Esophagus muscularis mucosa (tissue), 4 donors: ENCODE results near the gene CENPK. TPM values are rescaled to one million over a fixed set of nuclear protein-coding genes. Genes with fewer than 3 reads are reported as not detected.
"Not testable (repeated sequence)": the region's sequence is repeated elsewhere in the genome, so short reads cannot be mapped to it uniquely, and the experiment has no call there.

ENCODE experiments used
- DNase-seq: peaks from one replicate; pipeline ENCODE4 v3.0.0-alpha.2; 2017; ENCODE audit errors: extremely low spot score
- H3K27ac ChIP-seq, 4 donors: fragments of 200-600 bp; sonication (generic); replicated peaks in 1 of 4; 1 replicate in 3 of 4; 2 replicates in 1 of 4; pipeline ENCODE4 v1.5.1; 2016 to 2019; ENCODE audit warnings: mild to moderate bottlenecking in 1 of 4
- H3K27me3 ChIP-seq, 4 donors: fragments of 200-600 bp; sonication (generic); one replicate each; pipeline versions ENCODE4 v1.5.1 to v1.6.0; 2016 to 2019
- H3K36me3 ChIP-seq, 4 donors: fragments of 200-600 bp; sonication (generic); one replicate each; pipeline ENCODE4 v1.5.1; 2016 to 2019
- H3K4me1 ChIP-seq, 4 donors: fragments of 200-600 bp; sonication (generic); one replicate each; pipeline ENCODE4 v1.5.1; 2016 to 2019
- H3K4me3 ChIP-seq, 4 donors: fragments of 200-600 bp; sonication (generic); 1 replicate in 2 of 4; 2 replicates in 2 of 4; pipeline ENCODE4 v1.5.1; 2016 to 2019; ENCODE audit warnings: mild to moderate bottlenecking in 4 of 4, moderate library complexity in 1 of 4
- H3K9me3 ChIP-seq, 4 donors: fragments of 200-600 bp; sonication (generic); 1 replicate in 3 of 4; 2 replicates in 1 of 4; pipeline ENCODE4 v1.5.1; 2016 to 2019
- EP300 ChIP-seq: sonication (generic); formaldehyde crosslinking; IDR thresholded peaks from one replicate; pipeline ENCODE4 v1.6.1; 2017; ENCODE audit warnings: antibody characterized with exemption
- POLR2A ChIP-seq: fragments of 450-650 bp; IDR thresholded peaks from one replicate; pipeline ENCODE4 v1.6.1; 2017; ENCODE audit warnings: antibody characterized with exemption, moderate library complexity, mild to moderate bottlenecking, low read depth
- POLR2AphosphoS5 ChIP-seq, 2 donors: sonication (generic); formaldehyde crosslinking; IDR thresholded peaks; one replicate each; pipeline ENCODE4 v1.6.1; 2017; ENCODE audit warnings: antibody characterized with exemption in 2 of 2
- WGBS: methylation state at CpG from one replicate; pipeline ENCODE4 v1.1.5; 2018; 5-methylcytosine and 5-hydroxymethylcytosine counted together
- intact Hi-C: fragments of 100-400 bp; cut with DNase I; formaldehyde crosslinking; loops from one replicate; pipeline ENCODE4 v1.15.1; 2023
- total RNA-seq, 4 donors: library from RNA; depleted of rRNA; stranded (reverse); fragments of >200 nt; gene quantifications; one replicate each; pipeline versions ENCODE4 v1.1.0 to v1.2.1, GENCODE V29; 2016
- TF ChIP-seq, protein P1 (sequence below), 3 experiments: fragments of 200-600 bp in 2 of 3; fragments of 450-650 bp in 1 of 3; sonication (generic) in 2 of 3; IDR thresholded peaks; one replicate each; pipeline ENCODE4 v1.5.1; 2017 to 2019; ENCODE audit warnings: antibody characterized with exemption in 3 of 3, mild to moderate bottlenecking in 2 of 3, moderate library complexity in 1 of 3

Gene CENPK
- total RNA-seq, 4 donors from 2014 or later: 0.57 to 1.2 TPM; not detected in 2

- Histone ChIP-seq H3K27me3 (no peaks in the 10 kb centered on the region), H3K4me3 (no peak overlapping the region), H3K9me3 (no peaks in the 10 kb centered on the region), H3K36me3 (no peaks in the 10 kb centered on the region), H3K27ac (no peak overlapping the region), H3K4me1 (no peaks in the 10 kb centered on the region)
- TF ChIP-seq POLR2A (no peak), POLR2AphosphoS5 (IDR thresholded peaks at IDR 0.05) (no peak), EP300 (no peak)
- TF ChIP-seq, protein P1, sequence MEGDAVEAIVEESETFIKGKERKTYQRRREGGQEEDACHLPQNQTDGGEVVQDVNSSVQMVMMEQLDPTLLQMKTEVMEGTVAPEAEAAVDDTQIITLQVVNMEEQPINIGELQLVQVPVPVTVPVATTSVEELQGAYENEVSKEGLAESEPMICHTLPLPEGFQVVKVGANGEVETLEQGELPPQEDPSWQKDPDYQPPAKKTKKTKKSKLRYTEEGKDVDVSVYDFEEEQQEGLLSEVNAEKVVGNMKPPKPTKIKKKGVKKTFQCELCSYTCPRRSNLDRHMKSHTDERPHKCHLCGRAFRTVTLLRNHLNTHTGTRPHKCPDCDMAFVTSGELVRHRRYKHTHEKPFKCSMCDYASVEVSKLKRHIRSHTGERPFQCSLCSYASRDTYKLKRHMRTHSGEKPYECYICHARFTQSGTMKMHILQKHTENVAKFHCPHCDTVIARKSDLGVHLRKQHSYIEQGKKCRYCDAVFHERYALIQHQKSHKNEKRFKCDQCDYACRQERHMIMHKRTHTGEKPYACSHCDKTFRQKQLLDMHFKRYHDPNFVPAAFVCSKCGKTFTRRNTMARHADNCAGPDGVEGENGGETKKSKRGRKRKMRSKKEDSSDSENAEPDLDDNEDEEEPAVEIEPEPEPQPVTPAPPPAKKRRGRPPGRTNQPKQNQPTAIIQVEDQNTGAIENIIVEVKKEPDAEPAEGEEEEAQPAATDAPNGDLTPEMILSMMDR (IDR thresholded peaks at IDR 0.05): no peak
- DNase-seq: no peak
- intact Hi-C loops: loop anchor here (10.0 kb wide), 1 partner anchor 274 kb away; no protein-coding TSS in a partner anchor
- WGBS: 88% methylated on average over 4 of the region's 4 CpGs
Measured at GRCh38 chr5:65489119-65489518, 73.8 kb downstream of the CENPK start.

DNA sequence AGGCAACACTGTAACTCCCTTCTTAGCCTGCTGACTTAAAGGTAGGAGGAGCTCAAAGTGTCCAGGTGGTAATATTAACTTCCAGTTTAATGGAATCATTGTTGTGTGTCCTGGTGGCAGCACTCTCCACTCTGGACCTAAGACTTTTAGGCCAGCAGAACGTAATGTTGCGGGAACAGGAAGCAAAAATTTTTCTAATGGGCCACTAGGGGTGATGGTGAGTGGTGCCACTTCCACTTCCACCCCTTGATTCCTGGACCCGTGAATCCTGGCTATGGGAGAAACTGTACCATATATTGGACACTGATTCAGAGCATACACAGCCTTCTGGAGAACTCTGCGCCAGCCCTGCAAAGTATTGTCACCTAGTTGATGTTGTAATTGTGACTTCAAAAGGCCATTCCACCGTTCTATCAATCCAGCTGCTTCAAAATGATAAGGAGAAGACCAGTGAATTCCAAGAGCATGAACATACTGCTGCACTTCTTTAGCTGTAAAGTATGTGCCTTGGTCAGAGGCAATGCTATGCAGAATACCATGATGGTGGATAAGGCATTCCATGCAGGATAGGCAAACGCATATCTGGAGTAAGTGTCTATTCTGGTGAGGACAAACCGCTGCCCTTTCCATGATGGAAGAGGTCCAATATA lies 74.8 kb downstream of the CENPK start:
- not testable (repeated sequence) for H3K9me3 ChIP-seq, H3K4me1 ChIP-seq, H3K27ac ChIP-seq, H3K36me3 ChIP-seq, H3K4me3 ChIP-seq, DNase-seq, H3K27me3 ChIP-seq
- intact Hi-C loops: loop anchor here (10.0 kb wide), 1 partner anchor 273 kb away; no protein-coding TSS in a partner anchor
- WGBS: 89% methylated on average over 7 of the region's 7 CpGs

- H3K4me1 ChIP-seq, H3K4me3 ChIP-seq, DNase-seq, H3K36me3 ChIP-seq, H3K27me3 ChIP-seq, H3K9me3 ChIP-seq, H3K27ac ChIP-seq: not testable (repeated sequence)
- intact Hi-C loops: loop anchor here (10.0 kb wide), 1 partner anchor 272 kb away; no protein-coding TSS in a partner anchor
- WGBS: 97% methylated on average over 2 of the region's 2 CpGs
Measured at GRCh38 chr5:65486803-65487202, 76.2 kb downstream of the CENPK start.

- Histone ChIP-seq H3K36me3 (no peaks in the 10 kb centered on the region), H3K4me3 (no peak overlapping the region), H3K27me3 (no peaks in the 10 kb centered on the region), H3K9me3 (no peaks in the 10 kb centered on the region), H3K27ac (no peak overlapping the region), H3K4me1 (peaks cover 5 to 19% (median 17%) of the 10 kb centered on the region in 4 donors)
- intact Hi-C loops: loop anchor here (10.0 kb wide), 1 partner anchor 271 kb away; no protein-coding TSS in a partner anchor
- TF ChIP-seq POLR2AphosphoS5 (IDR thresholded peaks at IDR 0.05) (no peak), EP300 (no peak), POLR2A (no peak)
- TF ChIP-seq, protein P1 (IDR thresholded peaks at IDR 0.05): no peak
- 100% methylated on average over 6 of the region's 28 CpGs for WGBS
- no peak for DNase-seq
Measured at GRCh38 chr5:65485405-65485804, 77.6 kb downstream of the CENPK start.

GRCh38 chr5:65483546-65484346 lies 79.2 kb downstream of the CENPK start:
- no peaks in the 10 kb centered on the region for H3K36me3 ChIP-seq
- WGBS: 20% methylated on average over 3 of the region's 3 CpGs
- intact Hi-C loops: loop anchor here (2.0 to 10.0 kb wide), 5 partner anchors 269 to 671 kb away; no protein-coding TSS in a partner anchor
- no peaks in the 10 kb centered on the region for H3K27me3 ChIP-seq
- peak overlapping the region; percentile 53 to 73 (median 66) for H3K4me3 ChIP-seq
- TF ChIP-seq, protein P1 (IDR thresholded peaks at IDR 0.05): peak; percentile 58 to 66 (median 64)
- no peak for TF ChIP-seq POLR2AphosphoS5 (IDR thresholded peaks at IDR 0.05)
- no peak for DNase-seq
- no peaks in the 10 kb centered on the region for H3K9me3 ChIP-seq
- H3K27ac ChIP-seq: peak overlapping the region; percentile 90 to 96 (median 92)
- H3K4me1 ChIP-seq: peaks cover 10 to 31% (median 26%) of the 10 kb centered on the region in 4 donors
